Superior temporal gyrus (tissue), 1 donor: Measurements from ENCODE around the gene CEBPB.

Experiments used
- DNase-seq: peaks from one replicate; pipeline ENCODE4 v3.0.0-alpha.2; 2016; ENCODE audit errors: extremely low spot score

Gene CEBPB

DNA sequence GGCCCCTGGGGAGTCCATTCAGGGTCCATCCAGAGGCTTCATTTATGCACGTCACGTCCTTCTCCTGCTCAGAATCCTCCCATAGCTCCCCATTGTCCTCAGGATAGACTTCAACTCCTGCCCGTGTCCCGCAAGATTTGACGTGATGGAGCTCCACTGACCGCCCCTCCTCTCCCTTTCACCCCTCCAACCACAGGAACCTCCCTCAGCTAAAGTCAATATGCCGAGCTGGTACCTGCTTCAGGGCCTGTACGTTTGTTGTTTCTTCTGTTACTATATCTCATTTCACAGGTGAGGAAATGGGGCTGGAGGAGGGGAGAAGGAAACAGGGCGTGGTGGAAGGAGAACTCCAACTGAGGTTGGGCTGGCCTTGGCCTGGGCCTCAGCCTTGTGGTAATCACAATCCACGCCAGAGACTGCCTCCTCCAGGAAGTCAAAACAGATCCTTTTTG is 38.6 kb downstream of the CEBPB start:
- no peak for DNase-seq

DNA sequence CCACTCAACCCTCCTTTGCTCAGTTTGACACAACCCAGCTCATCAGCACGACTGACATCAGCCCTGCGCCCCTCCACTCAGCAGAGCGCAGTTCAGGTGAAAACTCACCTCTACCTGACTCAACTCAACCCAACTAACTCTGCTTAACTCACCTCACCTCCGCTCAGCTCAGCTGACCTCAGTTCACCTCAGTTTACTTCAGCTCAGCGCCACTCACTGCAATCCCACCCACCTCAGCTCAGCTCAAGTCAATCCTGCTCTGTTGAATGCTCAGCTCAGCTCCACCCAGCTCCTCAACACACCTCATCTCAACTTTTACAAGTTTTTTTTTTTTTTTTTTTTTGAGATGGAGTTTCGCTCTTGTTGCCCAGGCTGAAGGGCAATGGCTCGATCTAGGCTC is 39.6 kb downstream of the CEBPB start:
- DNase-seq = no peak

DNA sequence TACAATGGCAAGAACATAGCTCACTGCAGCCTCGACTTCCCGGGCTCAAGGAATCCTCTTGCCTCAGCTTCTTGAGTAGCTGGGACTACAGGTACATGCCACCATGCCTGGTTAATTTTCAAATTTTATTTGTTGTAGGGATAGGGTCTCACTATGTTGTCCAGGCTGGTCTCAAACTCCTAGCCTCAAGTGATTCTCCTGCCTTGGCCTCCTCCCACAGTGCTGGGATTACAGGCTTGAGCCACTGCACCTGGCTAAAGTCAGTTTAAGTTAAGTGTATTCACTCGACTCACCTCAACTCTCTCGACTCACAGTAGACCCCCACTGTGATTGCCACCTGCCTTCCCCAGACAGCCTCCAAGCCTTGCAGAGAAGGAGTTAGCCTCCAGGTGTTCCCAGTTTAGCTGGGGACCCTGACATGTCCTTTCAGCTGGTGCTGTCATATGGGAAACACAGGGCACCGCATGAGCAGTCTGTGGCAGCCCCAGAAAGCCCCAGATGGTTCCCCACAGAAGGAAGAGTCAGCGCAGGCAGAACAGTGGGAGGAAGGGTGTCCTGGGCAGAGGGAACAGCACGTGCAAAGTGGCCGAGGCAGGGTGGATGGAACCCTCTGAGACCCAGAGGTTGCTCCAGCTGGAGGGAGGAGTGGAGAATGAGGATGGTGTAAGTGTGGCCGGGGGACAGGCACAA is 40.4 kb downstream of the CEBPB start:
- no peak for DNase-seq

DNA sequence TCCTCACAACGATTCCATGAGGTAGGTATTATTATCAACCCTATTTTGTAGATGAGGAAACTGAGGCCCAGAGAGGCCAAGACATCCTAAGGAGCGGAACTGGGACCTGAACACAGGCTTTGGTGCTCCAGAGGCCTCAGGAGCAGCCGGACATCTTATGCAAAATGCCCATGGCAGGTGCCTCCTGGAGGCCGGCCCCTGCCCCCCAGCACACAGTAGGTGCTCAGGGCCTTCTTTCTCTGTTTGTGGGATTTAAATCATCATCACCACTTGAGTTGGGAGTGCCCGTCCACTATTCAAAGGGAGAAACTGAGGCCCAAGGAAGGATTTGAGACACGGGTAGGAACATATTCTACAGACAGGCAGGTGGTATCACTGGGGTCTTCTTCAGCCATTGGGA is 41.2 kb downstream of the CEBPB start:
- DNase-seq = no peak

DNA sequence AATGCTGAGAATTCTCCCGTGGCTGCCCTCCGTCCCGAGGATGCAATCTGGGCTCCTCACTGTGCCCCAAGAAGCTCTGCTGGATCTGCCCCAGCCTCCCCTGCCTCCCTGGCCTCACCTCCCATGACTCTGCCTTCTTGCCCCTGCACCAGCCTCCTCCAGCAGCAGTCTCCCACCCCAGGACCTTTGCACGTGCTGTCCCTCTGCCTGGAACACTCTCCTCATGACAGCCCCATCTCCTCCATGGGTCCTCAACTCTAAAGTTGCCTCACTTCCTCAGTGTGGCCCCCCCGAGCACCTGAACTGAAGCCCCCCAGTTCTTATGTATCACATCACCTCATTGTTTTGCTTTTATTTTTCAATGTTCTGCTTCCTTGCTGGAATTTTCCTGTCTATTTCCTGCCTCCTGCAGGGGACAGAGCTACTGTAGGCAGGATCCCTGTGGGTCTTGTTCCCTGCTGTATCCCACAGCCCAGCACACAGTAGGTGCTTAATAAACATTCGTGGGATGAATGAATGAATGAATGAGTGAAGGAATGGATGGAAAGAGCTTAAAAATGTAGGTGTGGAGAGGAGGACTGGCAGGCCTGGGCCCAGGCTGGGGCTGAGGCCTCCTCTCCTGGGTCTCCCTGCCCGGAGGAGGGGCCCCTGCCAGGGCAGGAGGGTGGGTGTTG is 42.2 kb downstream of the CEBPB start:
- no peak for DNase-seq

DNA sequence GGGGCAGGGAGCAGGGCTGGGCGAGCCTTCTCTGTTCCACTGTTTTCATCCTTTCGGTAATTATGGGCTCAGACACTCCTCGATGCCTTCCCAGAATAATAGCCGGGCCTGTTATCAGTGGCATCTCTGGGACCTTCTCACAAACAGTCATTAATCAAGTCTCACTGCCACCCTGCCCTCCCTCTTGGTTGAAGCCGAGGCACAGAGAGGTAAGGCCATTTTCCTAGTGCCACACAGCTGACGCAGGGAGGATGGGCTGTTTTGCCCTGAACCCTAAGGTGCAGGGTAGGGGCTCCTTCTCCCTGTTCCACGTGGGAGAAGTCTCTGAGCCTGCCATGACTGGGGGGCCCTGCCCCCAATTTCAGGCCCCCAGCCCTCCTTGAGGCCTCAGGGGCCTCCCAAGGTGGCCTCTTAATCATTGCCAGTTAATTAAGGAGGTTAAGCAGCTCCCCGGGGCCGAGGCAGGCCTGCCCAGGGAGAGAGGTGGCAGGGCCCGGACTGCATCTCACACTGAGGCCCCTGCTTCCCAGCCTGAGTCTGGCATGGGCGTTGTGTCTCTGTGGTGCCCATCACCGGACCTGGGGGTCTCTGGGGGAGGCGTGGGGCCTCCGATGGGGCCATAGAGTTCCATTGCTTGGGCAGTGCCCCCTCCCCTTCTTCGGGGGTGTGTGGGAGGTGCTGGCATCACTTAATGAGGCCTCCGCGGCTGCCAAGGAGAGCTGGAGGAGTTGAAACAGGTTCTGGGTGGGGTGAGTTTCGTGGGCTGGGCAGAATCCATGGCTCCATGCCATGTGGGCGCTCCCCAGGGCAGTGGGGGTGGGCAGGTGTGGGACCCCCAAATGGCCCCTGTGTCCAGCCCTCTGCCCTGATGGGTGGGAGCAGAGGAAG is 42.9 kb downstream of the CEBPB start:
- no peak for DNase-seq

DNA sequence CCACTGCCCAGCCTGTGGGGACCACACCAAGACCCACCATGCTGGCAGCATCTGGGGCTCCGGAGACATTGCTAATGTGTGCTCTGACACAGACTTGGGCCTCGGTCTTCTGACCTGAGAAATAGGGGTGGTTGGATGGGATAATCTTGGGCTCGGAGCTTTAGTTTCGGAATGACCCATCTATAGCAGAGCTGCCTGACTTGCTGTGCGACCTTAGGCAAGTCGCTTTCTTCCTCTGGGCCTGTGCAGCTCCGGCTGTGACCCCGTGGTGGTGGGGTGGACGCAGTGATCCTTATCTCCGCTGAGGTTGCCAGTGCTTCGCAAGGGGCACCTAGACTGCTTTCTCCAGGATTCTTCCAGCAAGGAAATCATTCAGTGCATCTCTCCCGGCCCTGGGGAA is 43.7 kb downstream of the CEBPB start:
- DNase-seq = no peak

DNA sequence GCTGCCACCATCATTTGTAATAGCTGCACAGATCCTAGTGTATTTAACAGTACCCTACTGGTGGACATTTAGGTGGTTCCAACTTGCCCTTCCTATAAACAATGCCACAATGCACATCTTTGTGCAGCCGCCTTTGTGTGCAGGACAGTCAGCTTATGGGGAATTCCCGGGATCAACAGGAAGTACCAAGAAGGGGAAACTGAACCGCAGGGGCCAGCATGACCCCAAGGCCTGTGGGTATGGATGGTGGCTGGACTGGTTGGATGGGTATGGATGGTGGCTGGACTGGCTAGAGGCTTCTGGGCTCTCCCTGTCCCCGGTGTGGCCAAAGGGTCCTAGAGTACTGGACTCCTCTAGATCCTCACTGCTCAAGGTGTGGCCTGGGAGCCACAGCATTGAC is 46.7 kb downstream of the CEBPB start:
- DNase-seq = no peak

DNA sequence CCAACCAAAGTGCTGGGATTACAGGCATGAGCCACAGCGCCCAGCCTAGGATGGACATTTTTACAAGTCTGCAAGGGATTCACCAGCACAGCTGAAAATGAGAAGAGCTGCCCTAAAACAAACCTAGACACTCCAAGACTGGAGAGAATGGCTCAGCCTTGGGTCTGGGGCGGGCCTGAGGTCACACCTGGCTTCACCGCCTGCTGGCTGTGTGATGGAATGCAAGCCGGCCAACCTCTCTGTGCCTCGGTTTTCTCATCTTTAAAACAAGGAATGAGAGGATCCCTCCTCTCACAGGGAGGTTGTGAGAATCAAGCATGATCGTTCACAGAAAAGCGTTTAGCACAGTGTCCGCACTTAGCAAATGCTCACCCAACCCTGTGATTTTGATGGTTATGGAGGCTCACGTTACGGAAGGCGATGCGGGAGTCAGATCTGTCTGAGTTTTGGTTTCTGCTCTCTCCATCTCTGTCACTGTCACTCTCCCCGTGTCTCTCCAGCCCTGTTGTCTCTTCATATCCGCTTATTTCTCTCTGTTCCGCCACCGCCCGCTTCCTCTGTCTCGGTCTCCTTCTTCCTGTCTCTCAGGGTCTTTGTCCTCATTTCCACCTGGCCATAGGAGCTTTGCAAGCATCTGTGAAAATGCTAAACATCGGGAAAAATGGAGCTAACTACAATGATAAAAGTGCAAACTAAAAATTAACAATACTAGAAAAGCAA is 47.6 kb downstream of the CEBPB start:
- DNase-seq = no peak

DNA sequence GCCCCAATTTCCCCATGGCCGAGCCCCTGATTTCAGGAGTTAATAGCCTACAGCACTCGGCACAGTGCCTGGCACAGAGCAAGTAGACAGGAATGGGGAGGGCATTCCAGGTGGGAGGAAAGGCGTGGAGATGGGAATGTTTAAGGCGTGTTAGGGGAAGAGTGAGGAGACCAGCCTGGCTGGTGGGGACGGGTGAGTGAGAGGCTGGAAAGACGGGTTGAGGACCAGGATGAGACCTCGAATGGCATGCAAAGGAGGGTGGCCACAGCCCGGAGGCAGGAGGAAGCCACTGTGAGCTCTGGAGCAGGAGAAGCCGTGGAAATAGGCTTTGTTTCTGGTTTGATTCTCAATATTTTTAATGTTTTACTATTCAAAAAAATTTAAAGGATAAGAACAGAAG is 49.5 kb downstream of the CEBPB start:
- no peak for DNase-seq

DNA sequence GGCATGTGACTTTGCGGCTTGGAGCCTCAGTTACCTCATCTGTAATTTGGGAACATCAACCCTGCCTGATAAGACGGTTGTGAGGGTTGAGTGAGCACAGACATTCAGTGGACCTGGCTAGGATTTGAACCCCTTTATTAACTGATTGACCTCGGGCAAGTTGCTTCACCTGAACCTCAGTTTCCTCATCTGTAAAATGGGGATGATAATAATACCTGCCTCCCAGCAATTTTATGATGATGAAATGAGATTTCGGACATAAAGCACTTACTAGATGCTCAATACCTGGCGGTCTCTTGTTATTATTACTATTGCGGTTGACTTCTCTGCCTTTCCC is 51.5 kb downstream of the CEBPB start:
- DNase-seq = no peak
